B cell (primary cell): ENCODE measurements around the gene CLIP4.

Source experiments
- CTCF ChIP-seq: fragments of 200-600 bp; IDR thresholded peaks from one replicate; pipeline ENCODE4 v1.8.0; 2022; ENCODE audit warnings: antibody characterized with exemption, mild to moderate bottlenecking
- EZH2 ChIP-seq: IDR thresholded peaks from 2 replicates; pipeline ENCODE4 v1.6.1; 2012; ENCODE audit warnings: borderline replicate concordance, low read depth, mild to moderate bottlenecking, moderate library complexity, low read length; ENCODE audit not compliant: insufficient read depth, poor library complexity, severe bottlenecking

GRCh38 chr2:29079887-29080286 is 35.3 kb upstream of the CLIP4 start:
- TF ChIP-seq CTCF (no peak), EZH2 (no peak)
